Esophagus muscularis mucosa (tissue), 4 donors: ENCODE measurements around the gene DOCK10. TPM values are rescaled to one million over a fixed set of nuclear protein-coding genes. Genes with fewer than 3 reads are reported as not detected.

Source experiments
- DNase-seq: peaks from one replicate; pipeline ENCODE4 v3.0.0-alpha.2; 2017; ENCODE audit errors: extremely low spot score
- H3K27ac ChIP-seq, 4 donors: fragments of 200-600 bp; sonication (generic); replicated peaks in 1 of 4; 1 replicate in 3 of 4; 2 replicates in 1 of 4; pipeline ENCODE4 v1.5.1; 2016 to 2019; ENCODE audit warnings: mild to moderate bottlenecking in 1 of 4
- H3K27me3 ChIP-seq, 4 donors: fragments of 200-600 bp; sonication (generic); one replicate each; pipeline versions ENCODE4 v1.5.1 to v1.6.0; 2016 to 2019
- H3K36me3 ChIP-seq, 4 donors: fragments of 200-600 bp; sonication (generic); one replicate each; pipeline ENCODE4 v1.5.1; 2016 to 2019
- H3K4me1 ChIP-seq, 4 donors: fragments of 200-600 bp; sonication (generic); one replicate each; pipeline ENCODE4 v1.5.1; 2016 to 2019
- H3K4me3 ChIP-seq, 4 donors: fragments of 200-600 bp; sonication (generic); 1 replicate in 2 of 4; 2 replicates in 2 of 4; pipeline ENCODE4 v1.5.1; 2016 to 2019; ENCODE audit warnings: mild to moderate bottlenecking in 4 of 4, moderate library complexity in 1 of 4
- H3K9me3 ChIP-seq, 4 donors: fragments of 200-600 bp; sonication (generic); 1 replicate in 3 of 4; 2 replicates in 1 of 4; pipeline ENCODE4 v1.5.1; 2016 to 2019
- CTCF ChIP-seq, 3 experiments: fragments of 200-600 bp in 2 of 3; fragments of 450-650 bp in 1 of 3; sonication (generic) in 2 of 3; IDR thresholded peaks; one replicate each; pipeline ENCODE4 v1.5.1; 2017 to 2019; ENCODE audit warnings: antibody characterized with exemption in 3 of 3, mild to moderate bottlenecking in 2 of 3, moderate library complexity in 1 of 3
- EP300 ChIP-seq: sonication (generic); formaldehyde crosslinking; IDR thresholded peaks from one replicate; pipeline ENCODE4 v1.6.1; 2017; ENCODE audit warnings: antibody characterized with exemption
- POLR2A ChIP-seq: fragments of 450-650 bp; IDR thresholded peaks from one replicate; pipeline ENCODE4 v1.6.1; 2017; ENCODE audit warnings: antibody characterized with exemption, moderate library complexity, mild to moderate bottlenecking, low read depth
- POLR2AphosphoS5 ChIP-seq, 2 donors: sonication (generic); formaldehyde crosslinking; IDR thresholded peaks; one replicate each; pipeline ENCODE4 v1.6.1; 2017; ENCODE audit warnings: antibody characterized with exemption in 2 of 2
- WGBS: methylation state at CpG from one replicate; pipeline ENCODE4 v1.1.5; 2018; 5-methylcytosine and 5-hydroxymethylcytosine counted together
- intact Hi-C: fragments of 100-400 bp; cut with DNase I; formaldehyde crosslinking; loops from one replicate; pipeline ENCODE4 v1.15.1; 2023
- total RNA-seq, 4 donors: library from RNA; depleted of rRNA; stranded (reverse); fragments of >200 nt; gene quantifications; one replicate each; pipeline versions ENCODE4 v1.1.0 to v1.2.1, GENCODE V29; 2016

Gene DOCK10
- total RNA-seq, 4 donors from 2014 or later = 1.9 to 11.6 (median 6.3) TPM

- Histone ChIP-seq H3K4me1 (peaks cover 0 to 7% (median 2%) of the 10 kb centered on the region in 4 donors), H3K27me3 (no peaks in the 10 kb centered on the region), H3K9me3 (no peaks in the 10 kb centered on the region), H3K36me3 (no peaks in the 10 kb centered on the region), H3K4me3 (no peak overlapping the region), H3K27ac (no peak overlapping the region)
- WGBS = 81% methylated on average over 2 of the region's 2 CpGs
- no peak for DNase-seq
- TF ChIP-seq POLR2A (no peak), POLR2AphosphoS5 (IDR thresholded peaks at IDR 0.05) (no peak), EP300 (no peak), CTCF (IDR thresholded peaks at IDR 0.05) (no peak)
- intact Hi-C loops = no loop called here
Measured at GRCh38 chr2:224941960-224942359, 100.3 kb downstream of the DOCK10 start.

- TF ChIP-seq POLR2A (no peak), EP300 (no peak), CTCF (IDR thresholded peaks at IDR 0.05) (no peak), POLR2AphosphoS5 (IDR thresholded peaks at IDR 0.05) (no peak)
- Histone ChIP-seq H3K36me3 (no peaks in the 10 kb centered on the region), H3K4me1 (peaks cover 0 to 7% (median 2%) of the 10 kb centered on the region in 4 donors), H3K27me3 (no peaks in the 10 kb centered on the region), H3K4me3 (no peak overlapping the region), H3K27ac (no peak overlapping the region), H3K9me3 (no peaks in the 10 kb centered on the region)
- DNase-seq = no peak
- intact Hi-C loops = no loop called here
- 91% methylated on average over 3 of the region's 3 CpGs for WGBS
Measured at GRCh38 chr2:224940618-224941017, 101.7 kb downstream of the DOCK10 start.

GRCh38 chr2:224938651-224939182 lies 103.6 kb downstream of the DOCK10 start:
- WGBS = 34% methylated on average over 6 of the region's 6 CpGs
- no peak for TF ChIP-seq POLR2A
- no peak for TF ChIP-seq CTCF (IDR thresholded peaks at IDR 0.05)
- no peak for TF ChIP-seq EP300
- no peak for TF ChIP-seq POLR2AphosphoS5 (IDR thresholded peaks at IDR 0.05)
- H3K4me3 ChIP-seq = no peak overlapping the region
- no peaks in the 10 kb centered on the region for H3K36me3 ChIP-seq
- intact Hi-C loops = no loop called here
- no peak overlapping the region for H3K27ac ChIP-seq
- H3K4me1 ChIP-seq = peaks cover 0 to 15% (median 11%) of the 10 kb centered on the region in 4 donors
- no peak for DNase-seq
- H3K9me3 ChIP-seq = no peaks in the 10 kb centered on the region
- H3K27me3 ChIP-seq = no peaks in the 10 kb centered on the region

- Histone ChIP-seq H3K27ac (no peak overlapping the region), H3K36me3 (no peaks in the 10 kb centered on the region), H3K9me3 (no peaks in the 10 kb centered on the region), H3K4me3 (no peak overlapping the region), H3K4me1 (peaks cover 0 to 15% (median 11%) of the 10 kb centered on the region in 4 donors), H3K27me3 (no peaks in the 10 kb centered on the region)
- DNase-seq = no peak
- intact Hi-C loops = no loop called here
- TF ChIP-seq POLR2A (no peak), CTCF (IDR thresholded peaks at IDR 0.05) (no peak), EP300 (no peak), POLR2AphosphoS5 (IDR thresholded peaks at IDR 0.05) (no peak)
- WGBS = 69% methylated on average over 5 of the region's 5 CpGs
Measured at GRCh38 chr2:224937887-224938286, 104.4 kb downstream of the DOCK10 start.
